PC-9 (cell line): ENCODE data around the gene PNPLA7. TPM values are rescaled to one million over a fixed set of nuclear protein-coding genes. Genes with fewer than 3 reads are reported as not detected.
"Not testable (repeated sequence)": the region's sequence is repeated elsewhere in the genome, so short reads cannot be mapped to it uniquely, and the experiment has no call there.

Experiments used
- BruUV-seq: library from RNA; stranded (reverse); fragments of 400-500 nt; replicated peaks from 2 replicates; lab custom pipeline; 2021; lab: Mats Ljungman, UMichigan
- CTCF ChIA-PET: fragments of 300-600 bp; sonication (Branson Sonifier 250); formaldehyde crosslinking; loops from one replicate; lab custom pipeline; 2022; ENCODE audit warnings: antibody characterized with exemption; lab: Charles Lee
- POLR2A ChIA-PET: fragments of 300-600 bp; sonication (Branson Sonifier 250); formaldehyde crosslinking; loops from one replicate; lab custom pipeline; 2022; ENCODE audit warnings: antibody characterized with exemption; ENCODE audit not compliant: unreplicated experiment; lab: Charles Lee
- DNase-seq, 2 experiments: peaks; one replicate each; pipeline versions ENCODE4 v3.0.0 to v3.0.0-alpha.2; 2015 to 2022; ENCODE audit warnings: mixed read lengths in 1 of 2
- H2AFZ ChIP-seq: fragments of 200-600 bp; sonication (generic); 2 replicates; pipeline ENCODE4 v1.8.1; 2017; ENCODE audit warnings: antibody characterized with exemption
- H3F3A ChIP-seq: fragments of 200-600 bp; sonication (generic); 2 replicates; pipeline ENCODE4 v1.8.1; 2017; ENCODE audit warnings: antibody characterized with exemption, mild to moderate bottlenecking, low read depth; ENCODE audit not compliant: insufficient read depth
- H3K27ac ChIP-seq: fragments of 200-600 bp; sonication (generic); 2 replicates; pipeline ENCODE4 v1.6.1; 2016; ENCODE audit warnings: mixed run types
- H3K27me3 ChIP-seq: fragments of 200-600 bp; sonication (generic); 2 replicates; pipeline ENCODE4 v1.6.1; 2016; ENCODE audit warnings: low read depth, mixed run types; ENCODE audit not compliant: insufficient read depth
- H3K36me3 ChIP-seq: fragments of 200-600 bp; sonication (generic); 2 replicates; pipeline ENCODE4 v1.6.1; 2016; ENCODE audit warnings: low read depth, mixed run types
- H3K4me1 ChIP-seq: fragments of 200-600 bp; sonication (generic); replicated peaks from 2 replicates; pipeline ENCODE4 v1.6.1; 2016; ENCODE audit warnings: mixed run types; ENCODE audit not compliant: insufficient read depth
- H3K4me2 ChIP-seq: fragments of 200-600 bp; sonication (generic); 2 replicates; pipeline ENCODE4 v1.6.1; 2017; ENCODE audit warnings: mixed run types
- H3K4me3 ChIP-seq: fragments of 200-600 bp; sonication (generic); 2 replicates; pipeline ENCODE4 v1.6.1; 2016; ENCODE audit warnings: mixed run types
- H3K79me2 ChIP-seq: fragments of 200-600 bp; sonication (generic); 2 replicates; pipeline ENCODE4 v1.6.1; 2017; ENCODE audit warnings: low read depth, mixed run types
- H3K9me2 ChIP-seq: fragments of 200-600 bp; sonication (generic); 2 replicates; pipeline ENCODE4 v1.8.1; 2017; ENCODE audit warnings: mild to moderate bottlenecking; ENCODE audit not compliant: insufficient read depth
- H3K9me3 ChIP-seq: fragments of 200-600 bp; sonication (generic); 2 replicates; pipeline ENCODE4 v1.8.1; 2016; ENCODE audit warnings: low read depth; ENCODE audit not compliant: insufficient read depth
- H4K20me1 ChIP-seq: fragments of 200-600 bp; sonication (generic); 2 replicates; pipeline ENCODE4 v1.8.1; 2017; ENCODE audit not compliant: insufficient read depth
- EZH2 ChIP-seq: fragments of 200-600 bp; sonication (generic); IDR thresholded peaks from 2 replicates; pipeline ENCODE4 v1.8.0; 2017; ENCODE audit warnings: antibody characterized with exemption, low read depth
- intact Hi-C: fragments of 100-400 bp; cut with micrococcal nuclease; formaldehyde crosslinking; loops from one replicate; pipeline ENCODE4 v1.10.0; 2022; ENCODE audit not compliant: unreplicated experiment
- total RNA-seq: library from RNA; stranded (reverse); gene quantifications from 2 replicates; pipeline ENCODE4 v1.2.3, GENCODE V29; 2021
- TF ChIP-seq, protein P1 (sequence below): fragments of 200-600 bp; sonication (generic); conservative IDR thresholded peaks from 2 replicates; pipeline ENCODE4 v1.6.1; 2017; ENCODE audit warnings: mixed run types, antibody characterized with exemption, mild to moderate bottlenecking, moderate library complexity

The PNPLA7 gene
- total RNA-seq, 1 experiment from 2014 or later: 1.9 TPM

DNA sequence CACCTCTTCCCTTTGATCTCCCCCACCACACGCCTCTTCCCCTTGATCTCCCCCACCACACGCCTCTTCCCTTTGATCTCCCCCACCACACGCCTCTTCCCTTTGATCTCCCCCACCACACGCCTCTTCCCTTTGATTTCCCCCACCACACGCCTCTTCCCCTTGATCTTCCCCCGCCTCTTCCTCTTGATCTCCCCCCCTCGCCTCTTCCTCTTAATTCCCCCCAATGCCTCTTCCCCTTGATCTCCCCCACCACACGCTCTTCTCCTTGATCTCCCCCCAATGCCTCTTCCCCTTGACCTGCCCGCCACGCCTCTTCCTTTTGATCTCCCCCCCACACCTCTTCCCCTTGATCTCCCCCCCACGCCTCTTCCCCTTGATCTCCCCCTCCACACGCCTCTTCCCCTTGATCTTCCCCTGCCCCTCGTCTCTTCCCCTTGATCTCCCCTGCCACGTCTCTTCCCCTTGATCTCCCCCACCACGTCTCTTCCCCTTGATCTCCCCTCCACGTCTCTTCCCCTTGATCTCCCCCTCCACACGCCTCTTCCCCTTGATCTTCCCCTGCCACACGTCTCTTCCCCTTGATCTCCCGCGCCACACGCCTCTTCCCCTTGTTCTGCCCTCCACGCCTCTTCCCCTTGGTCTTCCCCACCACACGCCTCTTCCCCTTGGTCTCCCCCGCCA is 99.5 kb downstream of the PNPLA7 start:
- H3K4me3 ChIP-seq, intact Hi-C loops, H3K4me1 ChIP-seq, DNase-seq, H4K20me1 ChIP-seq, BruUV-seq, H3K9me3 ChIP-seq, H3K9me2 ChIP-seq, H2AFZ ChIP-seq, CTCF ChIA-PET, H3K27me3 ChIP-seq, POLR2A ChIA-PET, H3K36me3 ChIP-seq, H3K27ac ChIP-seq, H3K4me2 ChIP-seq, H3K79me2 ChIP-seq: not testable (repeated sequence)
- H3F3A ChIP-seq: peaks cover 15% of the 10 kb centered on the region

DNA sequence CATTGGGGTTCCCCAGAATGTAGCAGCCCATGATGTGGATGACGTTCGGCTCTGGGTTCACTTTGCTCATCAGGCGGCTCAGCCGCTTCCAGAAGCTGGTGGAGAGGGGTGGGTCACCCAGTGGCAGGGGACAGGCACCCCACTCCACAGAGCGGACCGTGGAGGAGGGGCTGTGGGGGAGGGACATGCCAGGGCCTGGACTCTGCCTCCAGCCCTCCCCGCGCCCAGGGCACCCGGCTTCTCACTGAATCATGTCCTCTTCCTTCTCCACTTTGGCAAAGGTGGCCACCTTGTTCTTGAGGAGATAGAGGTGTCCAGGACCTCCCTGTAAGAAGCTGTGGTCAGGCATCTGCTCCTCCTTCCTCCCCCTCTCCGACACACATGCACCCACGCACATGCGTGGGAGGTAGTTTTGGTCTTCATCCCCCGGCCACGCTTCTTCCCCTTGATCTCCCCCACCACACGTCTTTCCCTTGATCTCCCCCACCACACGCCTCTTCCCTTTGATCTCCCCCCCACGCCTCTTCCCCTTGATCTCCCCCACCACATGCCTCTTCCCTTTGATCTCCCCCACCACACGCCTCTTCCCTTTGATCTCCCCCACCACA is 100.2 kb downstream of the PNPLA7 start:
- TF ChIP-seq, protein P1, sequence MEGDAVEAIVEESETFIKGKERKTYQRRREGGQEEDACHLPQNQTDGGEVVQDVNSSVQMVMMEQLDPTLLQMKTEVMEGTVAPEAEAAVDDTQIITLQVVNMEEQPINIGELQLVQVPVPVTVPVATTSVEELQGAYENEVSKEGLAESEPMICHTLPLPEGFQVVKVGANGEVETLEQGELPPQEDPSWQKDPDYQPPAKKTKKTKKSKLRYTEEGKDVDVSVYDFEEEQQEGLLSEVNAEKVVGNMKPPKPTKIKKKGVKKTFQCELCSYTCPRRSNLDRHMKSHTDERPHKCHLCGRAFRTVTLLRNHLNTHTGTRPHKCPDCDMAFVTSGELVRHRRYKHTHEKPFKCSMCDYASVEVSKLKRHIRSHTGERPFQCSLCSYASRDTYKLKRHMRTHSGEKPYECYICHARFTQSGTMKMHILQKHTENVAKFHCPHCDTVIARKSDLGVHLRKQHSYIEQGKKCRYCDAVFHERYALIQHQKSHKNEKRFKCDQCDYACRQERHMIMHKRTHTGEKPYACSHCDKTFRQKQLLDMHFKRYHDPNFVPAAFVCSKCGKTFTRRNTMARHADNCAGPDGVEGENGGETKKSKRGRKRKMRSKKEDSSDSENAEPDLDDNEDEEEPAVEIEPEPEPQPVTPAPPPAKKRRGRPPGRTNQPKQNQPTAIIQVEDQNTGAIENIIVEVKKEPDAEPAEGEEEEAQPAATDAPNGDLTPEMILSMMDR: no peak
- no peak for TF ChIP-seq EZH2
- ChIA-PET POLR2A (no interaction called here), CTCF (no interaction called here)
- Histone ChIP-seq H3K4me2 (no peak overlapping the region), H3K79me2 (no peaks in the 10 kb centered on the region), H3K27ac (no peak overlapping the region), H3K36me3 (no peaks in the 10 kb centered on the region), H3K9me3 (no peaks in the 10 kb centered on the region), H3K9me2 (no peaks in the 10 kb centered on the region), H2AFZ (no peak overlapping the region), H3F3A (peaks cover 15% of the 10 kb centered on the region), H3K27me3 (no peaks in the 10 kb centered on the region), H4K20me1 (no peaks in the 10 kb centered on the region), H3K4me3 (no peak overlapping the region), H3K4me1 (peaks cover 8% of the 10 kb centered on the region)
- BruUV-seq: no TSS peak
- intact Hi-C loops: no loop called here
- DNase-seq: no peak

DNA sequence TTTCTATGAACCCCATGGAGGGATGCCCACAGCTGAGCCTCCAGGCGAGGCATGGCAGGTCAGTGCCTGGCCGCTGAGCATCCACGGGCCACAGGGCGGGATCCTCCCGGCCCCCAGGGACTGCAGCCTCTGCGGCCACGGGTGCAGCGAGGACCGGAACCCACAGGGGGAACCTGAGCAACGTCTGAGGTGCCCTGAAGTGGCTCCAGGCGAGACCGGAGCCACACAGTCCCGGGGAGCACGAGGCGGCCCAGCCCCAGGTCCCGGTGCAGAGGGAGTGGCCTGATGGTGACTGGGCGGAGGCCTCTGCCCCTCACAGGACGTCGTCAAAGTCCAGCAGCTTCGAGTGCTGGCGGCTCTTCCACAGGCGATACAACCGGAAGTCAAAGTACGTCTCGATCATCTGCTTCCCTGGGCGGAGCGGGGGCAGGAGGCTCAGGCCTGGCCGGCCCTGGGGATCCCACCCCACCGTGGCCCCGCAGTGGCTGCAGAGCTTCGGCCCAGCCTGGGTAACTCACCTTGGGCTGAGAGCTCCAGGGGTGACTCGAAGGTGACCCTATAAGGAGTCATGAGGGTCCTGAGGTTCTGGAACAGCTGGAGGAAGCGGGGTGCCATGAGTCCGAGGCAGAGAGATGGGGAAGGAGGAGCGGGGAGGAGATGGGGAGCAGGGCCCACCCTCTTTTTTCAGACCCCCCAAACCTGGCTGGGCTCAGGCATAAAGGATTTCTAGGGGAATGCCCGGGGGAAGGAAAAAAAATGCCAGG is 100.9 kb downstream of the PNPLA7 start:
- H3K4me3 ChIP-seq: no peak overlapping the region
- H3K4me1 ChIP-seq: peaks cover 12% of the 10 kb centered on the region
- no peak for DNase-seq
- TF ChIP-seq, protein P1: no peak
- no peak for TF ChIP-seq EZH2
- no peak overlapping the region for H2AFZ ChIP-seq
- POLR2A ChIA-PET: no interaction called here
- no TSS peak for BruUV-seq
- H3K79me2 ChIP-seq: no peaks in the 10 kb centered on the region
- intact Hi-C loops: no loop called here
- CTCF ChIA-PET: no interaction called here
- H3K9me3 ChIP-seq: no peaks in the 10 kb centered on the region
- peaks cover 15% of the 10 kb centered on the region for H3F3A ChIP-seq
- H4K20me1 ChIP-seq: no peaks in the 10 kb centered on the region
- no peak overlapping the region for H3K27ac ChIP-seq
- no peaks in the 10 kb centered on the region for H3K27me3 ChIP-seq
- H3K36me3 ChIP-seq: no peaks in the 10 kb centered on the region
- no peaks in the 10 kb centered on the region for H3K9me2 ChIP-seq
- no peak overlapping the region for H3K4me2 ChIP-seq
